ENCODE data around the gene KDM4B. TPM values are rescaled to one million over a fixed set of nuclear protein-coding genes. Genes with fewer than 3 reads are reported as not detected.

The KDM4B gene
- total and polyA plus RNA-seq, 9 of the 15 experiments (the other 6 are each of a cell fraction or from before 2014, with no cell fraction given), result 0.21 to 29.9 (median 7.3) TPM

- TF ChIP-seq, protein P1, sequence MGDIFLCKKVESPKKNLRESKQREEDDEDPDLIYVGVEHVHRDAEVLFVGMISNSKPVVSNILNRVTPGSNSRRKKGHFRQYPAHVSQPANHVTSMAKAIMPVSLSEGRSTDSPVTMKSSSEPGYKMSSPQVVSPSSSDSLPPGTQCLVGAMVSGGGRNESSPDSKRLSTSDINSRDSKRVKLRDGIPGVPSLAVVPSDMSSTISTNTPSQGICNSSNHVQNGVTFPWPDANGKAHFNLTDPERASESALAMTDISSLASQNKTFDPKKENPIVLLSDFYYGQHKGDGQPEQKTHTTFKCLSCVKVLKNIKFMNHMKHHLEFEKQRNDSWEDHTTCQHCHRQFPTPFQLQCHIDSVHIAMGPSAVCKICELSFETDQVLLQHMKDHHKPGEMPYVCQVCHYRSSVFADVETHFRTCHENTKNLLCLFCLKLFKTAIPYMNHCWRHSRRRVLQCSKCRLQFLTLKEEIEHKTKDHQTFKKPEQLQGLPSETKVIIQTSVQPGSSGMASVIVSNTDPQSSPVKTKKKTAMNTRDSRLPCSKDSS (IDR thresholded peaks at IDR 0.05; ENCODE audit: low read depth, partially characterized antibody), result no peak
- no peak for TF ChIP-seq HMG20A (CRISPR knock-in tag; conservative IDR thresholded peaks at IDR 0.05)
- TF ChIP-seq PHF20 (IDR thresholded peaks at IDR 0.05; ENCODE audit: partially characterized antibody), result no peak
- no peak for TF ChIP-seq ZNF449 (CRISPR knock-in tag; IDR thresholded peaks at IDR 0.05)
- no peak for TF ChIP-seq ZNF79 (CRISPR knock-in tag; IDR thresholded peaks at IDR 0.05; ENCODE audit: low read depth)
- TF ChIP-seq TBL1XR1 (IDR thresholded peaks at IDR 0.05; ENCODE audit: low read length in 2 of 2), result peak in 1 of 2 experiments; percentile 25; a peak in 1 of 4 replicates
- no peak for TF ChIP-seq ZNF408 (CRISPR knock-in tag; IDR thresholded peaks at IDR 0.05; ENCODE audit: low read depth)
- no peak for TF ChIP-seq POLR2B (IDR thresholded peaks at IDR 0.05; ENCODE audit: low read depth, partially characterized antibody)
- TF ChIP-seq RCOR1 (IDR thresholded peaks at IDR 0.05; ENCODE audit: borderline replicate concordance in 1 of 2, low read depth in 2 of 2, low read length in 2 of 2), result peak in 1 of 2 experiments; percentile 86; a peak in 2 of 4 replicates
- TF ChIP-seq BHLHE40 (IDR thresholded peaks at IDR 0.05; ENCODE audit: low read length), result no peak
- TF ChIP-seq POLR3G (IDR thresholded peaks at IDR 0.05; ENCODE audit: extremely low read depth, insufficient read length, insufficient replicate concordance), result no peak
- no peak for TF ChIP-seq JUN (IDR thresholded peaks at IDR 0.05; ENCODE audit: borderline replicate concordance, low read depth, low read length)
- no peak for TF ChIP-seq JUN (CRISPR knock-in tag; IDR thresholded peaks at IDR 0.05; ENCODE audit: borderline replicate concordance)
- TF ChIP-seq BACH1 (tag; IDR thresholded peaks at IDR 0.05), result no peak
- no peak for TF ChIP-seq NFE2 (IDR thresholded peaks at IDR 0.05; ENCODE audit: low read depth)
- no peak for TF ChIP-seq ZFP1 (CRISPR knock-in tag; IDR thresholded peaks at IDR 0.05)
- TF ChIP-seq RHOXF2B (CRISPR knock-in tag; conservative IDR thresholded peaks at IDR 0.05), result no peak
- TF ChIP-seq DPF2 (IDR thresholded peaks at IDR 0.05), result no peak
- TF ChIP-seq ZNF277 (CRISPR knock-in tag; IDR thresholded peaks at IDR 0.05; ENCODE audit: borderline replicate concordance), result no peak
- TF ChIP-seq ZBED1 (IDR thresholded peaks at IDR 0.05), result no peak
- no peak for TF ChIP-seq GABPB2 (CRISPR knock-in tag; conservative IDR thresholded peaks at IDR 0.05)
- peak; percentile 39; the same call in 1 of the 2 replicates for TF ChIP-seq CXXC5 (CRISPR knock-in tag; IDR thresholded peaks at IDR 0.05)
- no peak for TF ChIP-seq SREBF1 (IDR thresholded peaks at IDR 0.05; ENCODE audit: borderline replicate concordance, low read depth, low read length)
- TF ChIP-seq CBX2 (IDR thresholded peaks at IDR 0.05; ENCODE audit: insufficient read depth, low read length, poor library complexity, severe bottlenecking), result no peak
- no peak for TF ChIP-seq MYNN (IDR thresholded peaks at IDR 0.05)
- no peak for TF ChIP-seq MYNN (CRISPR knock-in tag; IDR thresholded peaks at IDR 0.05)
- TF ChIP-seq HDAC3 (IDR thresholded peaks at IDR 0.05; ENCODE audit: borderline replicate concordance, partially characterized antibody), result no peak
- peak; percentile 75 for TF ChIP-seq ZNF121 (CRISPR knock-in tag; conservative IDR thresholded peaks at IDR 0.05)
Measured at GRCh38 chr19:4991996-4992698, 23.2 kb downstream of the KDM4B start (continued).
